Psoas muscle (tissue), 8 donors: ENCODE results near the gene NRCAM. TPM values are rescaled to one million over a fixed set of nuclear protein-coding genes. Genes with fewer than 3 reads are reported as not detected.

Experiments
- ATAC-seq, 4 donors: fragments of 200-7000 bp; cut with Tn5 transposase; one replicate each; pipeline ENCODE4 v1.9.1; 2020; ENCODE audit warnings: moderate library complexity in 3 of 4, mild to moderate bottlenecking in 2 of 4
- DNase-seq, 2 donors: peaks; one replicate each; pipeline ENCODE4 v3.0.0-alpha.2; 2020
- H3K27ac ChIP-seq: fragments of 200-600 bp; one replicate; pipeline ENCODE4 v1.8.0; 2022
- H3K27me3 ChIP-seq, 3 donors: fragments of 200-600 bp in 1 of 3; one replicate each; pipeline versions ENCODE4 v1.6.1 to v1.8.0; 2013 to 2022; ENCODE audit warnings: low read length in 2 of 3, mild to moderate bottlenecking in 2 of 3, moderate library complexity in 1 of 3; ENCODE audit not compliant: insufficient read depth in 3 of 3
- H3K36me3 ChIP-seq, 2 donors: fragments of 200-600 bp in 1 of 2; one replicate each; pipeline versions ENCODE4 v1.6.1 to v1.8.0; 2013 to 2022; ENCODE audit warnings: low read depth in 1 of 2, mild to moderate bottlenecking in 1 of 2, moderate library complexity in 1 of 2; ENCODE audit not compliant: insufficient read depth in 1 of 2
- H3K4me1 ChIP-seq: fragments of 200-600 bp; one replicate; pipeline ENCODE4 v1.8.0; 2022
- H3K4me3 ChIP-seq: fragments of 200-600 bp; one replicate; pipeline ENCODE4 v1.8.0; 2022; ENCODE audit warnings: mild to moderate bottlenecking
- H3K9me3 ChIP-seq: fragments of 200-600 bp; one replicate; pipeline ENCODE4 v1.8.0; 2022
- CTCF ChIP-seq: fragments of 200-600 bp; IDR thresholded peaks from one replicate; pipeline ENCODE4 v1.8.0; 2022; ENCODE audit warnings: antibody characterized with exemption
- WGBS, 3 donors: extraction: QIAGEN DNeasy Blood & Tissue Kit; methylation state at CpG; one replicate each; pipeline versions ENCODE4 v1.1.6 to v1.1.7; 2013; 5-methylcytosine and 5-hydroxymethylcytosine counted together
- intact Hi-C, 2 donors: fragments of 100-400 bp; cut with DNase I; formaldehyde crosslinking; loops; one replicate each; pipeline versions ENCODE4 v1.11.0 to v1.14.2; 2022
- polyA plus RNA-seq, 3 donors: library from polyadenylated mRNA; stranded (reverse); fragments of 200-250 nt; gene quantifications; one replicate each; pipeline ENCODE4 v1.2.3, GENCODE V29; 2013
- total RNA-seq, 4 donors: library from RNA; stranded (reverse); fragmentation: NEBNext Ultra II Directional in 2 of 4; extraction: Animal tissue kit (Norgen Biotek cat#: 25700) in 2 of 4; gene quantifications; one replicate each; pipeline versions ENCODE4 v1.2.1 to v1.2.4, GENCODE V29; 2021 to 2023
- donor health status: healthy with polysubstance abuse.
- donor health status: DM: no; HTN: no; CAD: no; lungs with moderate emphysema.
- donor health status: Bipolar disorder and iron deficiency.
- donor health status: healthy.
- donor health status: DM: yes; HTN: yes; CAD: no.
- donor health status: DM: no; HTN: no; CAD: no.
- donor health status: DM: no; HTN: no; CAD: no.
- donor health status: DM: yes; HTN: yes; CAD: no.

NRCAM gene
- total and polyA plus RNA-seq, 7 donors: 0.06 to 1.8 (median 0.55) TPM

GRCh38 chr7:108448584-108449505 lies 7.4 kb downstream of the NRCAM start:
- TF ChIP-seq CTCF: no peak
- ATAC-seq: no peak
- DNase-seq: no peak
- H3K4me1 ChIP-seq: no peaks in the 10 kb centered on the region
- 58 to 66% (median 65%) methylated on average over 11 of the region's 11 CpGs for WGBS, 3 donors
- H3K4me3 ChIP-seq: no peak overlapping the region
- no peaks in the 10 kb centered on the region for H3K36me3 ChIP-seq
- peaks cover 0 to 25% (median 2%) of the 10 kb centered on the region in 3 donors for H3K27me3 ChIP-seq
- H3K27ac ChIP-seq: no peak overlapping the region
- no peaks in the 10 kb centered on the region for H3K9me3 ChIP-seq
- intact Hi-C loops: no loop called here

GRCh38 chr7:108442039-108442568 lies 14.1 kb downstream of the NRCAM start:
- DNase-seq (no peak), ATAC-seq (peak in 3 of 4 donors; percentile 60 to 86 (median 63))
- WGBS, 3 donors: 19 to 29% (median 22%) methylated on average over 5 of the region's 5 CpGs
- no peak for TF ChIP-seq CTCF
- Histone ChIP-seq H3K4me3 (no peak overlapping the region), H3K27ac (no peak overlapping the region), H3K9me3 (no peaks in the 10 kb centered on the region), H3K4me1 (no peaks in the 10 kb centered on the region), H3K36me3 (no peaks in the 10 kb centered on the region), H3K27me3 (no peaks in the 10 kb centered on the region)
- intact Hi-C loops: no loop called here

GRCh38 chr7:108441392-108441955 lies 14.8 kb downstream of the NRCAM start:
- Histone ChIP-seq H3K36me3 (no peaks in the 10 kb centered on the region), H3K9me3 (no peaks in the 10 kb centered on the region), H3K27ac (no peak overlapping the region), H3K4me1 (no peaks in the 10 kb centered on the region), H3K27me3 (no peaks in the 10 kb centered on the region), H3K4me3 (no peak overlapping the region)
- intact Hi-C loops: no loop called here
- ATAC-seq (no peak), DNase-seq (no peak)
- WGBS, 3 donors: 58 to 67% (median 61%) methylated on average over 4 of the region's 4 CpGs
- TF ChIP-seq CTCF: no peak

- no peak for ATAC-seq
- Histone ChIP-seq H3K4me3 (no peak overlapping the region), H3K36me3 (no peaks in the 10 kb centered on the region), H3K27me3 (no peaks in the 10 kb centered on the region), H3K27ac (no peak overlapping the region), H3K4me1 (no peaks in the 10 kb centered on the region), H3K9me3 (no peaks in the 10 kb centered on the region)
- 71 to 82% (median 74%) methylated on average over 3 of the region's 3 CpGs for WGBS, 3 donors
- no peak for TF ChIP-seq CTCF
- intact Hi-C loops: no loop called here
- DNase-seq: no peak
Observed at GRCh38 chr7:108440613-108441012, 15.6 kb downstream of the NRCAM start.
